K562 (cell line): ENCODE measurements around the gene ZNF8.

Experiments used
- RAD21 ChIP-seq, 2 experiments: fragments of 250-450 bp in 1 of 2; fragments of 450-650 bp in 1 of 2; sonication (Bioruptor Pico) in 1 of 2; formaldehyde crosslinking in 1 of 2; IDR thresholded peaks in 1 of 2; conservative IDR thresholded peaks in 1 of 2; 2 replicates each; pipeline versions ENCODE4 v1.4.0 to v1.8.0; 2020 to 2022; ENCODE audit warnings: mild to moderate bottlenecking in 2 of 2, moderate library complexity in 1 of 2
- SIRT6 ChIP-seq: IDR thresholded peaks from one replicate; pipeline ENCODE4 v1.6.1; 2012; ENCODE audit warnings: low read depth, mild to moderate bottlenecking, control low read depth, inconsistent platforms, low read length, moderate library complexity
- TEAD4 ChIP-seq, 2 experiments: sonication (generic) in 1 of 2; formaldehyde crosslinking in 1 of 2; IDR thresholded peaks; 2 replicates each; pipeline versions ENCODE4 v1.6.1 to v1.8.0; 2012 to 2022; ENCODE audit warnings: borderline replicate concordance in 1 of 2, inconsistent platforms in 1 of 2, low read length in 1 of 2, mild to moderate bottlenecking in 1 of 2, missing genetic modification reagents in 1 of 2
- THRAP3 ChIP-seq: fragments of 450-650 bp; IDR thresholded peaks from 2 replicates; pipeline ENCODE4 v1.6.1; 2016; ENCODE audit warnings: mild to moderate bottlenecking, inconsistent platforms, borderline replicate concordance
- TF ChIP-seq, protein P1 (sequence below): fragments of 150-350 bp; conservative IDR thresholded peaks from 2 replicates; pipeline ENCODE4 v1.6.1; 2014; ENCODE audit warnings: low read length
- TF ChIP-seq, protein P2 (sequence below), 3 experiments: IDR thresholded peaks in 2 of 3; conservative IDR thresholded peaks in 1 of 3; 2 replicates each; pipeline ENCODE4 v1.5.1; 2011 to 2012; ENCODE audit warnings: low read length in 3 of 3, mild to moderate bottlenecking in 3 of 3, control low read depth in 2 of 3, improper control_type of control experiment in 1 of 3, inconsistent platforms in 1 of 3, low read depth in 1 of 3, mixed read lengths in 1 of 3, moderate library complexity in 1 of 3; ENCODE audit not compliant: insufficient read depth in 2 of 3
- TF ChIP-seq, protein P3 (sequence below), 2 experiments: fragments of 450-650 bp in 1 of 2; sonication (generic) in 1 of 2; formaldehyde crosslinking in 1 of 2; IDR thresholded peaks in 1 of 2; conservative IDR thresholded peaks in 1 of 2; 2 replicates each; pipeline versions ENCODE4 v1.6.1 to v1.8.1; 2016 to 2023; ENCODE audit warnings: mild to moderate bottlenecking in 2 of 2, moderate library complexity in 2 of 2, inconsistent platforms in 1 of 2, missing genetic modification reagents in 1 of 2

GRCh38 chr19:58304748-58305064 is 26.0 kb downstream of the ZNF8 start:
- no peak for TF ChIP-seq TEAD4 (IDR thresholded peaks at IDR 0.05; ENCODE audit: low read length)
- TF ChIP-seq TEAD4 (CRISPR knock-in tag; IDR thresholded peaks at IDR 0.05; ENCODE audit: borderline replicate concordance): no peak
- no peak for TF ChIP-seq SIRT6
- TF ChIP-seq, protein P1, sequence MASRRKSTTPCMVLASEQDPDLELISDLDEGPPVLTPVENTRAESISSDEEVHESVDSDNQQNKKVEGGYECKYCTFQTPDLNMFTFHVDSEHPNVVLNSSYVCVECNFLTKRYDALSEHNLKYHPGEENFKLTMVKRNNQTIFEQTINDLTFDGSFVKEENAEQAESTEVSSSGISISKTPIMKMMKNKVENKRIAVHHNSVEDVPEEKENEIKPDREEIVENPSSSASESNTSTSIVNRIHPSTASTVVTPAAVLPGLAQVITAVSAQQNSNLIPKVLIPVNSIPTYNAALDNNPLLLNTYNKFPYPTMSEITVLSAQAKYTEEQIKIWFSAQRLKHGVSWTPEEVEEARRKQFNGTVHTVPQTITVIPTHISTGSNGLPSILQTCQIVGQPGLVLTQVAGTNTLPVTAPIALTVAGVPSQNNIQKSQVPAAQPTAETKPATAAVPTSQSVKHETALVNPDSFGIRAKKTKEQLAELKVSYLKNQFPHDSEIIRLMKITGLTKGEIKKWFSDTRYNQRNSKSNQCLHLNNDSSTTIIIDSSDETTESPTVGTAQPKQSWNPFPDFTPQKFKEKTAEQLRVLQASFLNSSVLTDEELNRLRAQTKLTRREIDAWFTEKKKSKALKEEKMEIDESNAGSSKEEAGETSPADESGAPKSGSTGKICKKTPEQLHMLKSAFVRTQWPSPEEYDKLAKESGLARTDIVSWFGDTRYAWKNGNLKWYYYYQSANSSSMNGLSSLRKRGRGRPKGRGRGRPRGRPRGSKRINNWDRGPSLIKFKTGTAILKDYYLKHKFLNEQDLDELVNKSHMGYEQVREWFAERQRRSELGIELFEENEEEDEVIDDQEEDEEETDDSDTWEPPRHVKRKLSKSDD: no peak
- no peak for TF ChIP-seq RAD21 (CRISPR knock-in tag; conservative IDR thresholded peaks at IDR 0.05 in 1 of 2, IDR thresholded peaks at IDR 0.05 in 1 of 2)
- TF ChIP-seq, protein P2, sequence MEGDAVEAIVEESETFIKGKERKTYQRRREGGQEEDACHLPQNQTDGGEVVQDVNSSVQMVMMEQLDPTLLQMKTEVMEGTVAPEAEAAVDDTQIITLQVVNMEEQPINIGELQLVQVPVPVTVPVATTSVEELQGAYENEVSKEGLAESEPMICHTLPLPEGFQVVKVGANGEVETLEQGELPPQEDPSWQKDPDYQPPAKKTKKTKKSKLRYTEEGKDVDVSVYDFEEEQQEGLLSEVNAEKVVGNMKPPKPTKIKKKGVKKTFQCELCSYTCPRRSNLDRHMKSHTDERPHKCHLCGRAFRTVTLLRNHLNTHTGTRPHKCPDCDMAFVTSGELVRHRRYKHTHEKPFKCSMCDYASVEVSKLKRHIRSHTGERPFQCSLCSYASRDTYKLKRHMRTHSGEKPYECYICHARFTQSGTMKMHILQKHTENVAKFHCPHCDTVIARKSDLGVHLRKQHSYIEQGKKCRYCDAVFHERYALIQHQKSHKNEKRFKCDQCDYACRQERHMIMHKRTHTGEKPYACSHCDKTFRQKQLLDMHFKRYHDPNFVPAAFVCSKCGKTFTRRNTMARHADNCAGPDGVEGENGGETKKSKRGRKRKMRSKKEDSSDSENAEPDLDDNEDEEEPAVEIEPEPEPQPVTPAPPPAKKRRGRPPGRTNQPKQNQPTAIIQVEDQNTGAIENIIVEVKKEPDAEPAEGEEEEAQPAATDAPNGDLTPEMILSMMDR (IDR thresholded peaks at IDR 0.05 in 2 of 3, conservative IDR thresholded peaks at IDR 0.05 in 1 of 3; ENCODE audit: insufficient read depth in 2 of 3, low read depth in 1 of 3, low read length in 3 of 3): no peak
- TF ChIP-seq THRAP3: no peak
- TF ChIP-seq, protein P3, sequence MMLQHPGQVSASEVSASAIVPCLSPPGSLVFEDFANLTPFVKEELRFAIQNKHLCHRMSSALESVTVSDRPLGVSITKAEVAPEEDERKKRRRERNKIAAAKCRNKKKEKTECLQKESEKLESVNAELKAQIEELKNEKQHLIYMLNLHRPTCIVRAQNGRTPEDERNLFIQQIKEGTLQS (IDR thresholded peaks at IDR 0.05): no peak
- TF ChIP-seq, protein P3 (CRISPR knock-in tag; conservative IDR thresholded peaks at IDR 0.05): no peak
